ENCODE measurements around the gene ALCAM. TPM values are rescaled to one million over a fixed set of nuclear protein-coding genes. Genes with fewer than 3 reads are reported as not detected.

Gene ALCAM
- total RNA-seq, 2 experiments from 2014 or later, result 47.7 to 51.3 TPM

GRCh38 chr3:105513042-105513441 lies 146.3 kb downstream of the ALCAM start:
- H4K20me1 ChIP-seq (ENCODE audit: insufficient read depth, low read length), result 0 out of 2 replicates have a peak, but pooled peaks cover 6% of the 10 kb centered on the region
- no peaks in the 10 kb centered on the region for H3K9me3 ChIP-seq (ENCODE audit: low read length)
- H2AFZ ChIP-seq (ENCODE audit: low read length), result no peak overlapping the region
- H3K9me2 ChIP-seq (ENCODE audit: insufficient read depth, low read length), result no peaks in the 10 kb centered on the region
- CTCF ChIA-PET (ENCODE audit: unreplicated experiment), result no interaction called here
- H3K4me2 ChIP-seq (ENCODE audit: low read length), result no peak overlapping the region
- BruUV-seq (replicated peaks), result no TSS peak
- POLR2A ChIA-PET, result no interaction called here
- no peak for DNase-seq (ENCODE audit: low spot score)
- H3K36me3 ChIP-seq (ENCODE audit: insufficient read depth, low read length), result no peaks in the 10 kb centered on the region
- TF ChIP-seq EZH2phosphoT487 (IDR thresholded peaks at IDR 0.05; ENCODE audit: borderline replicate concordance, low read depth, low read length), result no peak
- TF ChIP-seq, protein P1, sequence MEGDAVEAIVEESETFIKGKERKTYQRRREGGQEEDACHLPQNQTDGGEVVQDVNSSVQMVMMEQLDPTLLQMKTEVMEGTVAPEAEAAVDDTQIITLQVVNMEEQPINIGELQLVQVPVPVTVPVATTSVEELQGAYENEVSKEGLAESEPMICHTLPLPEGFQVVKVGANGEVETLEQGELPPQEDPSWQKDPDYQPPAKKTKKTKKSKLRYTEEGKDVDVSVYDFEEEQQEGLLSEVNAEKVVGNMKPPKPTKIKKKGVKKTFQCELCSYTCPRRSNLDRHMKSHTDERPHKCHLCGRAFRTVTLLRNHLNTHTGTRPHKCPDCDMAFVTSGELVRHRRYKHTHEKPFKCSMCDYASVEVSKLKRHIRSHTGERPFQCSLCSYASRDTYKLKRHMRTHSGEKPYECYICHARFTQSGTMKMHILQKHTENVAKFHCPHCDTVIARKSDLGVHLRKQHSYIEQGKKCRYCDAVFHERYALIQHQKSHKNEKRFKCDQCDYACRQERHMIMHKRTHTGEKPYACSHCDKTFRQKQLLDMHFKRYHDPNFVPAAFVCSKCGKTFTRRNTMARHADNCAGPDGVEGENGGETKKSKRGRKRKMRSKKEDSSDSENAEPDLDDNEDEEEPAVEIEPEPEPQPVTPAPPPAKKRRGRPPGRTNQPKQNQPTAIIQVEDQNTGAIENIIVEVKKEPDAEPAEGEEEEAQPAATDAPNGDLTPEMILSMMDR (conservative IDR thresholded peaks at IDR 0.05; ENCODE audit: low read length), result no peak
- no peak overlapping the region for H3K4me3 ChIP-seq (ENCODE audit: low read depth, low read length, poor library complexity, severe bottlenecking)
- H3K79me2 ChIP-seq (ENCODE audit: insufficient read depth, low read depth, low read length), result no peaks in the 10 kb centered on the region
- H3K27ac ChIP-seq (ENCODE audit: low read depth, low read length, poor library complexity, severe bottlenecking), result no peak overlapping the region
- intact Hi-C loops (cut with micrococcal nuclease; ENCODE audit: unreplicated experiment), result loop anchor here (10.0 kb wide), 1 partner anchor 1408 kb away; no protein-coding TSS in a partner anchor
- H3K4me1 ChIP-seq (ENCODE audit: insufficient read depth, low read length, poor library complexity, severe bottlenecking), result no peaks in the 10 kb centered on the region

- H3K9me3 ChIP-seq (ENCODE audit: low read length), result no peaks in the 10 kb centered on the region
- ChIA-PET POLR2A (no interaction called here), CTCF (ENCODE audit: unreplicated experiment) (no interaction called here)
- H3K4me3 ChIP-seq (ENCODE audit: low read depth, low read length, poor library complexity, severe bottlenecking), result no peak overlapping the region
- H3K4me2 ChIP-seq (ENCODE audit: low read length), result no peak overlapping the region
- H3K9me2 ChIP-seq (ENCODE audit: insufficient read depth, low read length), result no peaks in the 10 kb centered on the region
- H3K4me1 ChIP-seq (ENCODE audit: insufficient read depth, low read length, poor library complexity, severe bottlenecking), result no peaks in the 10 kb centered on the region
- no peak for TF ChIP-seq EZH2phosphoT487 (IDR thresholded peaks at IDR 0.05; ENCODE audit: borderline replicate concordance, low read depth, low read length)
- TF ChIP-seq, protein P1 (conservative IDR thresholded peaks at IDR 0.05; ENCODE audit: low read length), result no peak
- H2AFZ ChIP-seq (ENCODE audit: low read length), result no peak overlapping the region
- 0 out of 2 replicates have a peak, but pooled peaks cover 6% of the 10 kb centered on the region for H4K20me1 ChIP-seq (ENCODE audit: insufficient read depth, low read length)
- H3K27ac ChIP-seq (ENCODE audit: low read depth, low read length, poor library complexity, severe bottlenecking), result no peak overlapping the region
- no peak for DNase-seq (ENCODE audit: low spot score)
- no peaks in the 10 kb centered on the region for H3K36me3 ChIP-seq (ENCODE audit: insufficient read depth, low read length)
- no TSS peak for BruUV-seq (replicated peaks)
- no peaks in the 10 kb centered on the region for H3K79me2 ChIP-seq (ENCODE audit: insufficient read depth, low read depth, low read length)
- intact Hi-C loops (cut with micrococcal nuclease; ENCODE audit: unreplicated experiment), result loop anchor here (10.0 kb wide), 1 partner anchor 1409 kb away; no protein-coding TSS in a partner anchor
Measured at GRCh38 chr3:105513886-105514285, 147.2 kb downstream of the ALCAM start.

DNA sequence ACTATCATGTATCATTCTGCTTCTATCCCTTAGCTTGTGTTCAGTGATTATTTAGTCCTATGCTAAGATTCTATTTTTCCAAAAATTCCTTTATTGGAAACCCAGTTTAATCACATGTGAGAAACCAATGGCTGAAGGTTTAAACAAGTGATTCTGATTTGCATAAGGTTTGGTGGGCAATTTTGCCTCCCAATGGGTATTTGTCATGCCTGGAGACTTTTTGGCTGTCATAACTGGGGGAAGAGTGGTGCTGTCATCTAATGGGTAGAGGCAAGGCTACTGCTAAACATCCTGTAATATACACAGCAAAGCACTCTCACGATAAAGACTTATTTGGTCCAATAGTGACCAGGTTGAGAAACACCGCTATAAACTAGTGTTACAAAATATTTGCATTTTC lies 148.7 kb downstream of the ALCAM start:
- Histone ChIP-seq H3K4me2 (ENCODE audit: low read length) (no peak overlapping the region), H3K4me1 (ENCODE audit: insufficient read depth, low read length, poor library complexity, severe bottlenecking) (no peaks in the 10 kb centered on the region), H3K36me3 (ENCODE audit: insufficient read depth, low read length) (no peaks in the 10 kb centered on the region), H4K20me1 (ENCODE audit: insufficient read depth, low read length) (0 out of 2 replicates have a peak, but pooled peaks cover 6% of the 10 kb centered on the region), H3K27ac (ENCODE audit: low read depth, low read length, poor library complexity, severe bottlenecking) (no peak overlapping the region), H2AFZ (ENCODE audit: low read length) (no peak overlapping the region), H3K9me2 (ENCODE audit: insufficient read depth, low read length) (no peaks in the 10 kb centered on the region), H3K9me3 (ENCODE audit: low read length) (no peaks in the 10 kb centered on the region), H3K79me2 (ENCODE audit: insufficient read depth, low read depth, low read length) (no peaks in the 10 kb centered on the region), H3K4me3 (ENCODE audit: low read depth, low read length, poor library complexity, severe bottlenecking) (no peak overlapping the region)
- intact Hi-C loops (cut with micrococcal nuclease; ENCODE audit: unreplicated experiment), result loop anchor here (5.0 to 10.0 kb wide), 2 partner anchors 1238 to 1411 kb away; no protein-coding TSS in a partner anchor
- BruUV-seq (replicated peaks), result no TSS peak
- POLR2A ChIA-PET, result no interaction called here
- CTCF ChIA-PET (ENCODE audit: unreplicated experiment), result no interaction called here
- TF ChIP-seq, protein P1 (conservative IDR thresholded peaks at IDR 0.05; ENCODE audit: low read length), result no peak
- no peak for TF ChIP-seq EZH2phosphoT487 (IDR thresholded peaks at IDR 0.05; ENCODE audit: borderline replicate concordance, low read depth, low read length)
- no peak for DNase-seq (ENCODE audit: low spot score)

Measured in OCI-LY7 (cell line).